ENCODE data around the gene CNTNAP2.
A peak's percentile ranks its signal among the peaks of the same experiment; 100 is the strongest.

CNTNAP2 gene

GRCh38 chr7:148124477-148124876 is 2007.9 kb downstream of the CNTNAP2 start:
- Mint-ChIP-seq H3K4me1 (no peaks in the 10 kb centered on the region), H3K4me3 (no peak overlapping the region), H3K27me3 (no peaks in the 10 kb centered on the region), H3K27ac (no peak overlapping the region), H3K9me3 (no peaks in the 10 kb centered on the region)
- ATAC-seq = no peak
- DNase-seq = no peak

GRCh38 chr7:148127374-148127773 is 2010.8 kb downstream of the CNTNAP2 start:
- no peaks in the 10 kb centered on the region for H3K4me1 Mint-ChIP-seq
- no peaks in the 10 kb centered on the region for H3K27me3 Mint-ChIP-seq
- ATAC-seq (no peak), DNase-seq (no peak)
- no peak overlapping the region for H3K27ac Mint-ChIP-seq
- no peaks in the 10 kb centered on the region for H3K9me3 Mint-ChIP-seq
- H3K4me3 Mint-ChIP-seq = no peak overlapping the region

- DNase-seq (no peak), ATAC-seq (no peak)
- H3K27me3 Mint-ChIP-seq = no peaks in the 10 kb centered on the region
- H3K9me3 Mint-ChIP-seq = no peaks in the 10 kb centered on the region
- H3K4me3 Mint-ChIP-seq = no peak overlapping the region
- no peak overlapping the region for H3K27ac Mint-ChIP-seq
- H3K4me1 Mint-ChIP-seq = no peaks in the 10 kb centered on the region
These were observed 2012.4 kb downstream of the CNTNAP2 start for GRCh38 chr7:148129023-148129422.

- H3K4me3 Mint-ChIP-seq = no peak overlapping the region
- H3K4me1 Mint-ChIP-seq = no peaks in the 10 kb centered on the region
- DNase-seq (no peak), ATAC-seq (no peak)
- no peaks in the 10 kb centered on the region for H3K9me3 Mint-ChIP-seq
- no peak overlapping the region for H3K27ac Mint-ChIP-seq
- no peaks in the 10 kb centered on the region for H3K27me3 Mint-ChIP-seq
These were observed 2018.5 kb downstream of the CNTNAP2 start for GRCh38 chr7:148135116-148135515.

GRCh38 chr7:148135997-148136396 is 2019.4 kb downstream of the CNTNAP2 start:
- Mint-ChIP-seq H3K4me3 (no peak overlapping the region), H3K27ac (no peak overlapping the region), H3K4me1 (no peaks in the 10 kb centered on the region), H3K27me3 (no peaks in the 10 kb centered on the region), H3K9me3 (no peaks in the 10 kb centered on the region)
- ATAC-seq = no peak
- DNase-seq = no peak

- DNase-seq (no peak), ATAC-seq (no peak)
- Mint-ChIP-seq H3K4me3 (no peak overlapping the region), H3K4me1 (no peaks in the 10 kb centered on the region), H3K27me3 (no peaks in the 10 kb centered on the region), H3K9me3 (no peaks in the 10 kb centered on the region), H3K27ac (no peak overlapping the region)
These were observed 2026.2 kb downstream of the CNTNAP2 start for GRCh38 chr7:148142660-148143248.

GRCh38 chr7:148144827-148145226 is 2028.2 kb downstream of the CNTNAP2 start:
- no peak overlapping the region for H3K27ac Mint-ChIP-seq
- DNase-seq = no peak
- ATAC-seq = no peak

GRCh38 chr7:148146346-148146745 is 2029.7 kb downstream of the CNTNAP2 start:
- DNase-seq = no peak
- Mint-ChIP-seq H3K4me1 (no peaks in the 10 kb centered on the region), H3K9me3 (no peaks in the 10 kb centered on the region), H3K4me3 (no peak overlapping the region), H3K27ac (no peak overlapping the region), H3K27me3 (no peaks in the 10 kb centered on the region)
- no peak for ATAC-seq

More at GRCh38 chr7:148144827-148145226, 2028.2 kb downstream of the CNTNAP2 start:
- Mint-ChIP-seq H3K4me3 (no peak overlapping the region), H3K9me3 (no peaks in the 10 kb centered on the region), H3K4me1 (no peaks in the 10 kb centered on the region), H3K27me3 (no peaks in the 10 kb centered on the region)

GRCh38 chr7:148147438-148147837 is 2030.8 kb downstream of the CNTNAP2 start:
- H3K4me3 Mint-ChIP-seq = no peak overlapping the region
- no peak overlapping the region for H3K27ac Mint-ChIP-seq
- DNase-seq (no peak), ATAC-seq (no peak)
- no peaks in the 10 kb centered on the region for H3K9me3 Mint-ChIP-seq
- H3K4me1 Mint-ChIP-seq = no peaks in the 10 kb centered on the region
- no peaks in the 10 kb centered on the region for H3K27me3 Mint-ChIP-seq

GRCh38 chr7:148148456-148148855 is 2031.9 kb downstream of the CNTNAP2 start:
- H3K27me3 Mint-ChIP-seq = no peaks in the 10 kb centered on the region
- H3K4me1 Mint-ChIP-seq = no peaks in the 10 kb centered on the region
- H3K9me3 Mint-ChIP-seq = no peaks in the 10 kb centered on the region
- ATAC-seq = no peak
- DNase-seq = no peak
- H3K27ac Mint-ChIP-seq = no peak overlapping the region
- H3K4me3 Mint-ChIP-seq = no peak overlapping the region

- H3K27ac Mint-ChIP-seq = no peak overlapping the region
These were observed 2033.1 kb downstream of the CNTNAP2 start for GRCh38 chr7:148149730-148150129.

GRCh38 chr7:148151778-148152177 is 2035.2 kb downstream of the CNTNAP2 start:
- no peaks in the 10 kb centered on the region for H3K4me1 Mint-ChIP-seq
- DNase-seq (no peak), ATAC-seq (no peak)
- H3K27ac Mint-ChIP-seq = no peak overlapping the region
- H3K9me3 Mint-ChIP-seq = no peaks in the 10 kb centered on the region
- no peak overlapping the region for H3K4me3 Mint-ChIP-seq
- no peaks in the 10 kb centered on the region for H3K27me3 Mint-ChIP-seq

More at GRCh38 chr7:148149730-148150129, 2033.1 kb downstream of the CNTNAP2 start:
- DNase-seq = no peak
- Mint-ChIP-seq H3K4me3 (no peak overlapping the region), H3K9me3 (no peaks in the 10 kb centered on the region), H3K4me1 (no peaks in the 10 kb centered on the region), H3K27me3 (no peaks in the 10 kb centered on the region)
- no peak for ATAC-seq

GRCh38 chr7:148153616-148154284 is 2037.1 kb downstream of the CNTNAP2 start:
- Mint-ChIP-seq H3K27ac (no peak overlapping the region), H3K9me3 (no peaks in the 10 kb centered on the region), H3K4me3 (no peak overlapping the region), H3K27me3 (no peaks in the 10 kb centered on the region), H3K4me1 (no peaks in the 10 kb centered on the region)
- peak; percentile 53 for ATAC-seq
- no peak for DNase-seq

GRCh38 chr7:148155000-148155399 is 2038.4 kb downstream of the CNTNAP2 start:
- H3K4me3 Mint-ChIP-seq = no peak overlapping the region
- DNase-seq = no peak
- H3K27ac Mint-ChIP-seq = no peak overlapping the region
- H3K27me3 Mint-ChIP-seq = no peaks in the 10 kb centered on the region
- H3K9me3 Mint-ChIP-seq = no peaks in the 10 kb centered on the region
- H3K4me1 Mint-ChIP-seq = no peaks in the 10 kb centered on the region
- ATAC-seq = no peak

GRCh38 chr7:148155826-148156225 is 2039.2 kb downstream of the CNTNAP2 start:
- H3K27me3 Mint-ChIP-seq = no peaks in the 10 kb centered on the region

GRCh38 chr7:148156233-148156632 is 2039.6 kb downstream of the CNTNAP2 start:
- no peak overlapping the region for H3K4me3 Mint-ChIP-seq
- ATAC-seq (no peak), DNase-seq (no peak)
- no peaks in the 10 kb centered on the region for H3K9me3 Mint-ChIP-seq
- H3K4me1 Mint-ChIP-seq = no peaks in the 10 kb centered on the region
- H3K27me3 Mint-ChIP-seq = no peaks in the 10 kb centered on the region
- no peak overlapping the region for H3K27ac Mint-ChIP-seq

More at GRCh38 chr7:148155826-148156225, 2039.2 kb downstream of the CNTNAP2 start:
- ATAC-seq = no peak
- no peaks in the 10 kb centered on the region for H3K9me3 Mint-ChIP-seq
- no peaks in the 10 kb centered on the region for H3K4me1 Mint-ChIP-seq
- no peak for DNase-seq
- H3K27ac Mint-ChIP-seq = no peak overlapping the region
- H3K4me3 Mint-ChIP-seq = no peak overlapping the region

GRCh38 chr7:148159331-148159730 is 2042.7 kb downstream of the CNTNAP2 start:
- H3K4me3 Mint-ChIP-seq = no peak overlapping the region
- H3K27ac Mint-ChIP-seq = no peak overlapping the region
- ATAC-seq (no peak), DNase-seq (no peak)
- no peaks in the 10 kb centered on the region for H3K27me3 Mint-ChIP-seq
- no peaks in the 10 kb centered on the region for H3K4me1 Mint-ChIP-seq
- H3K9me3 Mint-ChIP-seq = no peaks in the 10 kb centered on the region
